Left renal cortex interstitium (tissue), 4 donors: ENCODE measurements around the gene PPIL1. TPM values are rescaled to one million over a fixed set of nuclear protein-coding genes. Genes with fewer than 3 reads are reported as not detected.

Experiments
- DNase-seq, 4 donors: peaks; one replicate each; pipeline ENCODE4 v3.0.0-alpha.2; 2013; ENCODE audit warnings: low read depth in 4 of 4, low spot score in 2 of 4, missing footprints in 1 of 4
- polyA plus RNA-seq, 4 donors: library from polyadenylated mRNA; unstranded; fragments of 120-200 nt; gene quantifications; one replicate each; pipeline ENCODE4 v1.2.1, GENCODE V29; 2013; ENCODE audit not compliant: insufficient read length in 4 of 4

Gene PPIL1
- polyA plus RNA-seq, 4 donors = 48.1 to 54.4 (median 51.1) TPM

DNA sequence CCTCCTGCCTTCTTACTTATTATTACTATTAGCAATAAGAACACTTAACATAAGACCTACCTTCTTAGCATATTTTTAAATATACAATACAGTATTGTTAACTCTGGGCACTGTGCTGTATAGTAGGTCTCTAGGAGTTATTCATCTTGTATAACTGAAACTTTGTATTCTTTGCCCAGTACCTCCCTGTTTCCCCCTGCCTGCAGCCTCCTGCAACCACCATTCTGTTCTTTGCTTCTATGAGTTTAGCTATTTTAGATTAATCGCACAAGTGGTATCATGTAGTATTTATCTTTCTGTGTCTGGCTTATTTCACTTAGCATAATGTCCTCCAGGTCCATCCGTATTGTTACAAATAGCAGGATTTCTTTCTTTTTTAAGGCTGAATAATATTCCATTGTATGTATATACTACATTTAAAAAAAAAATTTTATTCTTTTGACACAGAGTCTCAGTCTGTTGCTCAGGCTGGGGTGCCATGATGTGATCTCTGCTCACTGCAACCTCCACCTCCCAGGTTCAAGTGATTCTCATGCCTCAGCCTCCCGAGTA lies 15.6 kb upstream of the PPIL1 start:
- no peak for DNase-seq

DNA sequence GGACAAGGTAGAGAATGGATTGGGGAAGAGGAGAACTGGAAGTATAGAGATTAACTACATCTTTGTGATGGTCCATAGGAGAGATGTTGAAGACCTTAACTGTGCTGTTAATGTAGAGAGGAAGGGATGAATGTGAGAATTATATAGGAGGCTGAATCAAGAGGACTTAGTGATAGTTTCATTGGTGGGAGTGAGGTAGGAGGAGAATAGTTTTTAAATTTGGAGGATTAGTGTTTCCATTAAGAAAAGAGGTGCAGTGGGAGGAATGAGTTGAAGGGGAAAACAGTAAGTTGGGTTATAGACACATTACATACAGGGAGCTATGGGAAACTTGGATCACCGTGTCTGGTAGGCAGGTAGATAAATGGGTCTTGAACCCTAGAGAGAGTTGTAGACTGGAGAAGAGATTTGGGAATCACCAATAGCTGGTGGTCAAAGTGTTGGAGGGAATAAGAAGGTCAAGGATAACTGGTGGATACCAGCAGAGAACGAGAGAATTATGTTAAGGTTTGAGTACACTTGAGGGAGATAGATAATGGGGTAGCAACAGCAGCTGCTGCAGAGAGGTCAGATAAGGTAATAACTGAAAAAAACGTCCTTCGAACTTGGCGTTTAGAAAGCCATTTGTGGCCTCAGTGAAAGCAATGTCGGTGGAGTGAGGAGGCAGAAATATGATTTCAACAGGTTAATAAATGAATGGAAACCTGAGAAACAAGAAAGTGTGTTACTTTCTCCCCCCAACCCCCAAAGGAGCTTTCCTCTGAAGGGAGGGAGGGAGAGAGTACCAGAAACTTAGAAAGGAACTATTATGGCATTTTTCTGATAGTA lies 14.3 kb upstream of the PPIL1 start:
- no peak for DNase-seq

DNA sequence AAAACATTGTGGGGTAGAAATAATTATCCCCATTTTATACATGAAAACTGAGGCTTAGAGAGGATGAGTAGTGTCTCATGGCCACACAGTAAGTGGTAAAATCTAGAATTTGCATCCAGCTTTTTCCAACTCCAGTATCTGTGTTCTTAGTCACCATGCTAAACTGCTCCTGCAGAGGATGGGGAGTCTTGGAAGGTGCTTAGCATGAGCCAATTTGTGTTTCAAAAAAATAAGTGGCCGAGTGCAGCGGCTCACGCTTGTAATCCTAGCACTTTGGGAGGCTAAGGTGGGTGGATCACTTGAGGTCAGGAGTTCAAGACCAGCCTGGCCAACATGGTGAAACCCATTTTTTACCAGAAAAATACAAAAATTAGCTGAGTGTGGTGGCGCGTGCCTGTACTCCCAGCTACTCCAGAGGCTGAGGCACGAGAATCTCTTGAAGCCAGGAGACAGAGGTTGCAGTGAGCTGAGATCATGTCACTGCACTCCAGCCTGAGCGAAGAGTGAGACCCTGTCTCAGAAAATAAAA lies 13.6 kb upstream of the PPIL1 start:
- no peak for DNase-seq

DNA sequence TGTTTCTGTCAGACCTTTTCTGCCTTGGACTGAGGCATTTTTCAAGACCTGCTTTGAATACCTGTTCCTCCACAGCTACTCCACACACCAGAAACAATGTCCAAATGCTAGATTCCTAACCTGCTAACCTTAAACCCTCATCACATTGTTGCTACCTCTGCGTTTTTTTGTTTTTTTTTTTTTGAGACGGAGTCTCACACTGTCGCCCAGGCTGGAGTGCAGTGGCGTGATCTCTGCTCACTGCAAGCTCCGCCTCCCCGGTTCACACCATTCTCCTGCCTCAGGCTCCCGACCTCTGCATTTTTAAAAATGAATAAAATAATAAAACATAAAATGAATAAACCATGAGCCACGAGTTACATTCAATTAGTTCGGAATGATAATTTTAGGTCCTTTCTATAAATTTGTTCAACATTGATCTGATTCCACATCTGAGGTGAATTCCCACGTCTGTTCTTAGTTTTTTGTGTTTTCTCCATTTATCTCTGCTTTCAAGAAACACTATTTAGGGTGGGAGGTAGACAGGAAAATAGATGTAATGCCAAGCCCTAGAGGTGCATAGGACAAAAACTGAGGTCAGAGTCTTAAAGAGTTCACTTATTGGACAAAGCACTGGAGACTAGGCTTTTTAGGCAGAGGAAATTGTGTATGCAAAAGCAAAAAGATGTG lies 12.5 kb upstream of the PPIL1 start:
- DNase-seq = no peak

DNA sequence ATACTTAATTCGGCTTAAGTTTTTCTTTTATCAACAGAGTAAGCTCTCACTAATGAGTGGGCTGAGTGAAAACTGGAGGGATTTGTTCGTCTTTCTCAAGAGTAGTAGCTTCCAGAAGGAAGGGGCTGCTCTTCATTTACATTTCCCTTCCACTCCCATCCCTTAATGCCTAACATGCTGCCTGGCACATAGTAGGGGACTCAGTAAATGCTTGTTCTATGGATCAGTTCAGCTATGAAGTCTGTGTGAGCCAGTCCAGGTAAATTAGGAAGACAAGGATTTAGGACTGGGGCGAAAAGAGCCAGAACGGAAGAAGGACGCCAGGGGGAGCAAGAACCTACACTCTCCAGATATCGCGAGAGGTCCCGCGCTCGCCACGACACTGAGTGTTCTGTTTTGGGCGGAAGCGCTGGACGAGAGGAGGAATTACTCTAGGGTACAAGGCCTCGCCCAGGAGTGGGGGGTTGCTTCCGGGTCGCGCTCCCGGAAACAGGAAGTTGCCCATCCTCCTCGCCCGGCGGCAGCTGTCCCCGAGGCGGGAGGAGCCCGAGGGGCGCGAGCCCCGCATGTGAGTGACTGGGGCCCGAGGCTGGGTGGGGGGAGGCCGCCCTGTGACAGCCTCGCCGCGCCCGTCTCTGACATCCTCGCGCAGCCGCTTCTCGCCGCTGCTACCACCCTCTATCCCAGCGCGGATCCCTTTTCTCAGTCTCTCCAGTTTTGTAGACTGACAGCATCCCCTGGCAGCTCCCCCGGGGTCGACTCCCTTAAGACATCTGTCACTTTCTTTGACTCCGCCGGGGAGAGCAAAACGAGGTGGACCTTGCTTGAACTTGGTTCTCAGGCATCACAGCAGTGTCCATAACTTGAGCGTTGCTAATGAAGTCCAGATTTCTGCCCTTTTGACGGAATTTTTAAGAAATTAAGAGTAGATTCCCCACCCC lies 11.1 kb upstream of the PPIL1 start, which contains the start of gene C6orf89:
Gene C6orf89, plus strand, starts transcription at position 492 of the 941 bp plus-strand sequence. CDS start 13,493 bp downstream, outside the sequence.
- peak; percentile 88 to 95 (median 91) for DNase-seq

DNA sequence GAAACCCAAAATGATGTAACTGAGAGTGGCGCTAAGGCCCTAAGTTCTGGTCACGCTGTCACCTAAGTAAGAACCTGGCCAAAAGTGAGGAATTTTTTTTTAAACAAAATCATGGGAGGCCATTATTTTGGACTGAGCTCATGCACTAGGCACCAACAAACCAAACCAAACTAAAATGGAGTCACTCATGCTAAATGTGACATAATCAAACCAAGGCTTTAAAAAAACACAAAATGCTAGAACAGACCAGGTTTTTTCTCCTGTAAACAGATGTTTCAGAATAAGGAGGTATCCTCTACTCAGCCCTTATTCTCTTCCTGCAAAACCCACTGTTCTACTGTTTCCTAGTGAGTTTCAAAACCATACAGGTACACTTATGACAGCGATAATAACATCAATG lies 10.0 kb upstream of the PPIL1 start:
- no peak for DNase-seq

DNA sequence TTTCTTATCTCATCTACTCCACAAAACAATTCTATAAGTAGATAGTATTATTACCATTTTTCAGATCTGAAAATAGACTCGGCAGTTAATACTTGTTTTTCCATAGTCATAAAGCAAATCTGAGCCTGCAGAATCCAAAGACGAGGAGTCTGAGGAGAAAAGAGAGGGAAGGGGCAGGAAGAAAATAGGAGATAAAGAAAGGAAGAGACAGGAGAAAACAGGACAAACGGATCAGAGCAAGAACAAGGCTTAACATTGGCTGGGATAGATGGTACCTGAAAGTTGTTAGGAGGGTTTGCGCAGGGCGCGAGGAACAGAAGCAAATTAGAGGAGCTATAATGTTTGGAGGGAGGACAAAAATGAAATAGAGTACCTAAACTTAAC lies 639 bp upstream of the PPIL1 start:
- no peak for DNase-seq

DNA sequence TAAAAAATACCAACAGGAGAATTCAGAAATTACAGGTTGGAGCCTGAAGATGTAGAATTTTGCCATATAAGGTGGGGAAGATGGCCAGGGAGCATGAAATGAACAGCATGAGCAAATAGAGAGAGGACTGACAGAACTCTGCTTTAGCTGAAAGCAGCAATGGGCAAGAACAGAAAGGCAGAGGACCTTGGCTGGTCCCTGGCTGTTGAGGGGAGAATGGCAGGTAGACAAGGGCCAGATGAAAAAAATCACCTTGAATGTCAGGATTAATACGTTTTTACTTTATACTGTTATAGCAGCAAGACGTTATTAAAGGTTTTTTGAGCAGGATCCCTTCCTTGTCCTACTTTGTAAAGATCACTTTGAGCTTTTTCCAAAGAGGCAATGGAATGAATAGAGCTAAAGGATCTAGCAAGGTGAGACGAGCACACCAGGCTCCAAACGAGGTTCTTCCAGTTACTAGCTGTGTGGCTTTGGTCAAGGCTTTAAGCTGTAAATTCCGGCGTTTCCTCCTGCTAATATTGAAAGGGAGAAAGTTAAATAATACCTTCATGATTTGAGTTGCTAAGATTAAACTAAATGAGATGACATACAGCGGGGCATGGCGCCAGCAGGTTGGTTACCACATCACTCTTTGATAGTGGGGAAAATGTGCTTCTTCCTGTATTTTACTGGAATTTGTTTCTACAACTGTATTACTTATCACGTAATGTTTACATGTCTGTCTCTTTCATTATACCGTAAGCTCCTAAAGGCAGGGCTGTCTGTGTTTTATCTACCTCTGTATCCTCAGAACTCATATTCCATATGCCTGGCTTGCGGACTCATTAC lies 776 bp downstream of the PPIL1 start:
- DNase-seq = no peak

DNA sequence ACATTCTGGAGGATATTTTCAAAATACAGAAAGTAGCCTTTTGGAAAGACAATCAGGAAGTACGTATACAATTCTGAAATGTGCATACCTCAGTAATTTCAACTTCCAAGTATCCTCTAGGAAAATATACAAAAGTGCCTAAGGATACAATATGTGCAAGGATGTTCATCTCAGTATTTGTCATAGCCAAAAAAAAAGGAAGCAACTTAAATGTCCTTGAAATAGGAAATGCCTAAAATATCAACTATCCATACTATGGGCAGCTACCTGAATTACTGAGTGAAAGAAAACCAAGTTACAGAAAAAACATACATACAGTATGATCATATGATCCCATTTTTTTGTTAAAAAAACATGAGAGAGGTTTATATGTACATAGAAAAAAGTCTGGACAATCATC lies 1.5 kb downstream of the PPIL1 start:
- DNase-seq = no peak

DNA sequence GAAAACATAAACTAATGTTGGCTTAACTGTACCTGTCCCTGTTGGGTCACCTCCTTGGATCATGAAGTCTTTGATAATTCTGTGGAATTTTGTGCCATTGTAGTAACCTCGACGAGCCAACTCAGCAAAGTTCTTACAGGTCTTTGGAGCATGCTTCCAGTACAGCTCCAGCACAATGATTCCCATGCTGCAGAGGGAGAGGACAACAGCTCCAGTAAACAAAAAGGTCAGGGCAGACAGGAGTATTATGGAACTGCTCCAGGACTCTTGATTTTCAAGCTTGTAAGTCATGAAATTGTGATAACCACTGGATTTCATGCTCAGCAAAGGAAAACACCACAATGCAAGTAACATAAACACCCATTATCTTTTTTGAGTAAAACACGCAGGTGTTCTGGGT lies 2.9 kb downstream of the PPIL1 start:
- no peak for DNase-seq

DNA sequence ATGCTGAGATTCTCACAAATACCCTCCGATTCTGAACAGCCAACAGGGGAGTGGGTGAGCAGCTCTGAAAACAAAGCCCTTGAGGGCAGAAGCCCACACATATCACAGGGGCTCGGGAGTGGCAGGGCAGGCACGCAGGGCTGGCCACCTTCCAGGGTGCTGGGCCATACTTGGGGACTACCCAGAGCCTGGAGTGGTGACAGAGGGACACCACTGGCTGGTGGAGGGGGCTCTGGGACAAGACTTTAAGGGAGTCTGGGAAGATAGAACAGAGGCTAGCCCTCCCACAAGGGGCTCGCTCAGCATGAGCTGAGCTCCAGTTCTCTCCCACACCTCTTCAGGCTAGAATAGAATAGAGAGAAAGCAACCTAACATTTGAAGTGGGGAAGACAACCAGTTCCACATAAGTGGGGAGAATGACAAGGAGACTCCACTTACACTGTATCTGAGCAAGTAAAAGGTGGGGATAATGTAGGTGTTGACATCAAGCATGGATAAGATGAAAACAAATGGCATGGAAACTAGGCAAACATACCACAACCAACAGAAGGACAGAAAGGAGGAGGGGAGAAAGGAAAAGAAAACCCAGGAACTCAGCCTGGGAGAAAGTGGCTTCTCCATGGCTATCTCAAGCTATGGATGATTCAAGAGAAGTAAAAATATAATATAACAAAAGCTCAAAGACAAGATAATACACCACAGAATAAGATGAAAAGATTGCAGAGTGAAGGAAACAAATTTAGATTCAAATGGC lies 7.0 kb downstream of the PPIL1 start:
- no peak for DNase-seq

DNA sequence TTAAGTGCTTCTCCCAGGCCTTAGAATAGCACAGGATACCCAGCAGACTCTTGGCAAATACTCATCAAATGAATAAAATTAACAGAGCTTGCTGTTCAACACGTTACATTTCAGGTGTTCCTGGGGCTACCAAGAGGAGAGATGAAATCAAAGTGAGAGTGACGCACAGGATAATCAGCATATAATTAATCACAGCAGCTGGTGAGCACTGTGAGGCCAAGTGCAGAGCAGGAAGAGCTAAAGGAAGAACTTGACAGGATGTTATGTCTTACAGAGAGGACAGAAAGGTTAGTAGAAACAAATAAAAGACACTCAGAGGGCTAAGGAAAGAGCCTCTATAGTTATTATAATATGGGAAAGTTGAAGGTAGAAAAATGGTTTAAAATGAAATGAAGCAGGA lies 8.8 kb downstream of the PPIL1 start:
- DNase-seq = no peak

DNA sequence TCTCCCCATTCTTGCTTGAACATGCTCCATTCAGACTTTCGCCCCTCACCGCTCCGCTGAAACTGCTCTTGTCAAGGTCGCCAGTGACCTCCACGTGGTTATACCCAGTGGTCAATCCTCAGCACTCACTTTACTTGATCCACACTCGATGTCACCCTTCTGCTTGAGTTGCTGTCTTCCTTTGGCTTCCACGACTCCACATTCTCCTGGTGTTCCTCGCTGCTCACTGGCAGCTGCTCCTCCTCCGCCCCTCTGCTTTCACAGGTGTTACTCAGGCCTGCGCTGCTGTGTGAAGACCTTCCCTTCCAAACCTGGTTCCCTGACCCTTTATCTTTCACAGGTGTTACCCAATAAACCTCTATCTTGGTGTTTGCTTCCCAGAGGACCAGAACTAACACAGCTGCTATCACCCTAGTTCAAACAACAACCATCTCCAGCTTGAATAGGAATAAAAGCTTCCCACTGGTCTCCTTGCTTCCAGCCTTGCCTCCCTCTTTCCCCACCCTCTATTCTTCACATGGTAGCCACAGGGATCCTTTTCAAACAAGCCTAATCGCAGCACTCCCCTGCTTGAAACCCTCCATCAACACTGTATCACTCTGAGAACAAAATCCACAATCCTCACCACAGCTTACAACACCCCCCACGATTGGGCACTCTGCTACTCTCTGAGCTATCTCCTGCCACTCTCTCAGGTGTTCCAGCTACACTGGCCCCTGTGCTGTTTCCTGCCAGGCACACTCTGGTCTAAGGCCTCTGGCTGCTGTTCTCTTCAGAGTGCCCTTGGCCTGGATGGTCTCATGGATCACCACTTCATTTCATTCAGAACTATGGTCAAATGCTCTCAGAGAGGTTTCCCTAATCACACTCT lies 10.7 kb downstream of the PPIL1 start:
- DNase-seq = no peak

DNA sequence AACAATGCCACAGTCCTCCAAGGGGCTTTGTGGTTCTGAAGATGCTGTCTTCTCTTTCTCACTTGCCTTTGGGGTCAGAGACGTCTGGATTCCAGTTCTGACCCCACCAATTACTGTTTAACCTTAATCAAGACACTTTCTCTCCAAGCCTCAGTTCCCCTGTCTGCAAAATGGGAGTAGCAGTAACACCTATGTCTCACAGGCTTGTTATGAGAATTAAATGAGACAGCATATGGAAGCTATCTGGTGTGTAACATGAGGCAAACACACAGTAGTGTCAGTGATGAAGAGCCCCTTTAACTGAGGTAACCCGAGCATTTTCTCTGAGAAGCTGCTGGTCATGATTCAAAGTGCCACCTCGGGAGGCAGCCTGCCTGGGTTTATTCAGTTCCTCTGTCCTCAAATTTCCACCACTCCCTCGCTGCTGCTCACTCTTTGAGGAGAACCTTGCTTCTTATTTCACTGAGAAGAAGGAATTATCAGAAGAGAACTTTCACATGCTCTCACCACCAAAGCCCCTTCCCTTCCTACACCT lies 11.7 kb downstream of the PPIL1 start:
- DNase-seq = no peak

DNA sequence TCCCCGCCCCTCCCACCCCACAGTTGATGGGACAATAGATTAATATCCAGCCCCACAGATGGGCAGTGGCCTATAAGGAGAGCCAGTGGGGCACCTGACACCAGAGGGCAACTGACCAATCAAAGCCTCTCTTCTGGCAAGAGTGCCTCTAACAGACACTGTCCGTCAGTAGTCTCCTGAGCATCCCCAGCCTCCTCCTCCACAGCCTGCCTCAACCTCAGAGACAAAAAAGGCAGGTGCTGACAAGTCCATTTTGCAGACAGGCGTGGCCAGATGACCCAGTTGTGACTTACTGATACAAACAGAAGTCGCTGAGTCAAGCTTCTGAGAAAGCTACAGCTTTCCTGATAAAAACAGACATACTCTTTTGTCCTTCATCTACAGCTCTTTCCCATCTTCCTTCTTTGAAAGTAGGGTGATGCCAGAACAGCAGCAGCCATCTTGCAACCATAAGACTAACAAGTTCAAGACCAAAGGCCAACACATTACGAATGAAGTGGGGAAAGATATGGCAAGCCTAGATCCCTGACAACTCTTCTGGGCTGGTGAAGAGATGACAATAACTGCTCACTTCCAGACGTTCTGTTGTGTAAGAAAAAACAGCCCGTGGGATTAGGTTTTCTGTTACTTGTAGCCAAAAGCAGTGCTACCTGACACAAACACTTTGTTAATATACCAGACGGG lies 12.3 kb downstream of the PPIL1 start:
- DNase-seq = no peak

DNA sequence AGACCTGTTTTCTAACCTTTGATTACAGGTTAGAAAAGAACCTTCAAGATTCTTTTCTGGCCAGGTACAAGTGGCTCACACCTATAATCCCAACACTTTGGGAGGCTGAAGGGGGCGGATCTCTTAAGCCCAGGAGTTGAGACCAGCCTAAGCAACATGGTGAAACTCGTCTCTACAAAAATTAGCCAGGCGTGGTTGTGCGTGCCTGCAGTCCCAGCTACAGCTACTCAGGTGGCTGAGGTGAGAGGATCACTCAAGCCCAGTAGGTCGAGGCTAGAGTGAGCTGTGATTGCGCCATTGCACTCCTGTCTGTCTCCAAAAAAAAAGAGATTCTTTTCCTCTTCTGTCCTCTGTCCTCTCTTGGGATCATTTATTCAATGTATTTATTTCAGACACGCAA lies 14.5 kb downstream of the PPIL1 start:
- DNase-seq = no peak

DNA sequence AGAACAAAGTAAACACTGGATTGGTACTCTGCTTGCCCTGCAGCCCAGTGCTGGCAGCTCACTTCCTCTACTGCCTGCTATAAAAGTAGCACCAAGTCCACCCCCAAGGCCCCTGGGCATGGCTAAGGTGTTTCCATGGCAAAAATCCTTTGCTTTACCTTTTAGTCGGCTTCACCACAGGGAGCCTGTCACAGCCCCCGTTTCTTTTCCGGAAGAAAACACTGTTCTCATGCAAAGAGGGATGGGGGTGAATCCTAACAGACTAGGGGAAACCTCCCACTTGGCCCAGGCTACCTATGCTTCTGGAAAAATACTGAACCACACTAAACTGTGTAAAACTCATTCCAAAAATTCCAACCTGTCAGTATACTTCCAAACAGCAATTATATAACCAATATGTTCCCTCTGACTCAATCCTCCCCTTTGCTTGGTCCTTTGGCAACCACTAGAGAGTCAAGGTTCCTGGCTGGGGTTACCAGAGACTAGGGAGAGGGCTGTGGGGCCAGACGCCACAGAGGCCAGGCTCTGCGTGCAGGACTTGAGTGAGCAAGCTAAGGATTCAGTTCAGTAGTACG lies 16.1 kb downstream of the PPIL1 start:
- no peak for DNase-seq
